Right lobe of liver (tissue), 6 donors: Measurements from ENCODE around the gene TTC28. TPM values are rescaled to one million over a fixed set of nuclear protein-coding genes. Genes with fewer than 3 reads are reported as not detected.
"Not testable (repeated sequence)": the region's sequence is repeated elsewhere in the genome, so short reads cannot be mapped to it uniquely, and the experiment has no call there.

Source experiments
- ATAC-seq, 4 donors: fragments of 200-7000 bp; cut with Tn5 transposase; one replicate each; pipeline ENCODE4 v1.9.1; 2020; ENCODE audit warnings: mild to moderate bottlenecking in 4 of 4, moderate library complexity in 4 of 4
- DNase-seq, 3 donors: peaks; one replicate each; pipeline ENCODE4 v3.0.0-alpha.2; 2020
- H3K27ac ChIP-seq, 3 donors: fragments of 200-600 bp; one replicate each; pipeline ENCODE4 v1.8.0; 2022
- H3K27me3 ChIP-seq, 2 donors: fragments of 200-600 bp; one replicate each; pipeline ENCODE4 v1.8.0; 2022
- H3K36me3 ChIP-seq, 4 donors: fragments of 200-600 bp; sonication (generic) in 1 of 4; one replicate each; pipeline versions ENCODE4 v1.5.1 to v1.8.0; 2017 to 2022; ENCODE audit warnings: control low read depth in 1 of 4
- H3K4me1 ChIP-seq, 4 donors: fragments of 200-600 bp; sonication (generic) in 1 of 4; one replicate each; pipeline versions ENCODE4 v1.5.1 to v1.8.0; 2017 to 2022; ENCODE audit warnings: control low read depth in 1 of 4
- H3K4me3 ChIP-seq, 3 donors: fragments of 200-600 bp; one replicate each; pipeline ENCODE4 v1.8.0; 2022
- H3K9me3 ChIP-seq, 4 donors: fragments of 200-600 bp; sonication (generic) in 1 of 4; one replicate each; pipeline versions ENCODE4 v1.5.1 to v1.8.0; 2017 to 2022; ENCODE audit warnings: control low read depth in 1 of 4
- CTCF ChIP-seq, 4 donors: fragments of 200-600 bp in 3 of 4; fragments of 450-650 bp in 1 of 4; IDR thresholded peaks; one replicate each; pipeline versions ENCODE4 v1.5.1 to v1.8.0; 2016 to 2022; ENCODE audit warnings: antibody characterized with exemption in 4 of 4, mild to moderate bottlenecking in 2 of 4
- POLR2A ChIP-seq: fragments of 450-650 bp; IDR thresholded peaks from one replicate; pipeline ENCODE4 v1.6.1; 2017; ENCODE audit warnings: antibody characterized with exemption, mild to moderate bottlenecking
- WGBS: methylation state at CpG from one replicate; pipeline ENCODE4 v1.1.6; 2018; ENCODE audit warnings: low coverage, low lambda C conversion rate; ENCODE audit not compliant: insufficient coverage; ENCODE audit errors: missing lambda C conversion rate; 5-methylcytosine and 5-hydroxymethylcytosine counted together
- intact Hi-C, 2 donors: fragments of 100-400 bp; cut with DNase I; formaldehyde crosslinking; loops; one replicate each; pipeline versions ENCODE4 v1.11.2 to v1.14.1; 2022
- total RNA-seq, 6 experiments: library from RNA; depleted of rRNA in 2 of 6; stranded (reverse); fragments of >200 nt in 2 of 6; fragmentation: NEBNext Ultra II Directional in 3 of 6; extraction: Animal tissue kit (Norgen Biotek cat#: 25700) in 3 of 6; gene quantifications; one replicate each; pipeline versions ENCODE4 v1.1.0 to v1.2.4, GENCODE V29; 2016 to 2023
- donor health status: DM: no; HTN: yes; CAD: no.
- donor health status: DM: no; HTN: no; CAD: no.
- donor health status: DM: no; HTN: no; CAD: no.
- donor health status: DM: no; HTN: yes; CAD: no.
- donor health status: DM: no; HTN: yes; CAD: no.

The TTC28 gene
- total RNA-seq, 6 experiments from 2014 or later: 9.4 to 38.3 (median 15.0) TPM

- no peak overlapping the region for H3K4me3 ChIP-seq
- no peaks in the 10 kb centered on the region for H3K36me3 ChIP-seq
- H3K27ac ChIP-seq: no peak overlapping the region
- intact Hi-C loops: no loop called here
- H3K4me1 ChIP-seq: no peaks in the 10 kb centered on the region
- no peaks in the 10 kb centered on the region for H3K27me3 ChIP-seq
- TF ChIP-seq CTCF (IDR thresholded peaks at IDR 0.05) (no peak), POLR2A (no peak)
- H3K9me3 ChIP-seq: no peaks in the 10 kb centered on the region
- 64% methylated on average over 4 of the region's 5 CpGs for WGBS
- ATAC-seq (no peak), DNase-seq (no peak)
These were observed 458.8 kb downstream of the TTC28 start for GRCh38 chr22:28220626-28221363.

GRCh38 chr22:28217277-28217676 lies 462.4 kb downstream of the TTC28 start:
- H3K36me3 ChIP-seq: no peaks in the 10 kb centered on the region
- ATAC-seq (no peak), DNase-seq (no peak)
- H3K27me3 ChIP-seq: no peaks in the 10 kb centered on the region
- intact Hi-C loops: no loop called here
- H3K27ac ChIP-seq: no peak overlapping the region
- H3K4me1 ChIP-seq: no peaks in the 10 kb centered on the region
- H3K4me3 ChIP-seq: no peak overlapping the region
- 100% methylated on average over 1 of the region's 1 CpG for WGBS
- no peaks in the 10 kb centered on the region for H3K9me3 ChIP-seq
- no peak for TF ChIP-seq POLR2A

- intact Hi-C loops, ATAC-seq, H3K4me1 ChIP-seq, H3K9me3 ChIP-seq, H3K4me3 ChIP-seq, DNase-seq, H3K27ac ChIP-seq, H3K36me3 ChIP-seq, H3K27me3 ChIP-seq: not testable (repeated sequence)
- WGBS: 76% methylated on average over 4 of the region's 5 CpGs
These were observed 464.9 kb downstream of the TTC28 start for GRCh38 chr22:28214750-28215149.

- H3K9me3 ChIP-seq, H3K4me3 ChIP-seq, ATAC-seq, H3K27me3 ChIP-seq, H3K36me3 ChIP-seq, DNase-seq, intact Hi-C loops, H3K4me1 ChIP-seq, H3K27ac ChIP-seq: not testable (repeated sequence)
- 34% methylated on average over 3 of the region's 6 CpGs for WGBS
These were observed 470.2 kb downstream of the TTC28 start for GRCh38 chr22:28209457-28209856.

GRCh38 chr22:28208787-28209186 lies 470.9 kb downstream of the TTC28 start:
- Histone ChIP-seq H3K4me3 (no peak overlapping the region), H3K4me1 (no peaks in the 10 kb centered on the region), H3K27me3 (no peaks in the 10 kb centered on the region), H3K27ac (no peak overlapping the region), H3K36me3 (no peaks in the 10 kb centered on the region), H3K9me3 (no peaks in the 10 kb centered on the region)
- TF ChIP-seq CTCF (IDR thresholded peaks at IDR 0.05): no peak
- no peak for TF ChIP-seq POLR2A
- 100% methylated on average over 2 of the region's 2 CpGs for whole genome bisulfite sequencing
- intact Hi-C loops: no loop called here
- ATAC-seq (no peak), DNase-seq (no peak)

GRCh38 chr22:28208036-28208435 lies 471.6 kb downstream of the TTC28 start:
- Histone ChIP-seq H3K4me1 (no peaks in the 10 kb centered on the region), H3K27me3 (no peaks in the 10 kb centered on the region), H3K4me3 (no peak overlapping the region), H3K27ac (no peak overlapping the region), H3K36me3 (no peaks in the 10 kb centered on the region), H3K9me3 (no peaks in the 10 kb centered on the region)
- no peak for ATAC-seq
- TF ChIP-seq POLR2A: no peak
- no peak for TF ChIP-seq CTCF (IDR thresholded peaks at IDR 0.05)
- WGBS: 78% methylated on average over 2 of the region's 2 CpGs
- intact Hi-C loops: no loop called here
- no peak for DNase-seq
